GM19438 (cell line): Measurements from ENCODE around the gene KMT2D.

ENCODE experiments used
- ATAC-seq: cut with Tn5 transposase; IDR thresholded peaks from one replicate; pipeline ENCODE4 v1.9.1; 2021; ENCODE audit warnings: low read depth; ENCODE audit not compliant: unreplicated experiment

KMT2D gene

GRCh38 chr12:49020441-49020840 lies 40.2 kb downstream of the KMT2D start:
- ATAC-seq = no peak

DNA sequence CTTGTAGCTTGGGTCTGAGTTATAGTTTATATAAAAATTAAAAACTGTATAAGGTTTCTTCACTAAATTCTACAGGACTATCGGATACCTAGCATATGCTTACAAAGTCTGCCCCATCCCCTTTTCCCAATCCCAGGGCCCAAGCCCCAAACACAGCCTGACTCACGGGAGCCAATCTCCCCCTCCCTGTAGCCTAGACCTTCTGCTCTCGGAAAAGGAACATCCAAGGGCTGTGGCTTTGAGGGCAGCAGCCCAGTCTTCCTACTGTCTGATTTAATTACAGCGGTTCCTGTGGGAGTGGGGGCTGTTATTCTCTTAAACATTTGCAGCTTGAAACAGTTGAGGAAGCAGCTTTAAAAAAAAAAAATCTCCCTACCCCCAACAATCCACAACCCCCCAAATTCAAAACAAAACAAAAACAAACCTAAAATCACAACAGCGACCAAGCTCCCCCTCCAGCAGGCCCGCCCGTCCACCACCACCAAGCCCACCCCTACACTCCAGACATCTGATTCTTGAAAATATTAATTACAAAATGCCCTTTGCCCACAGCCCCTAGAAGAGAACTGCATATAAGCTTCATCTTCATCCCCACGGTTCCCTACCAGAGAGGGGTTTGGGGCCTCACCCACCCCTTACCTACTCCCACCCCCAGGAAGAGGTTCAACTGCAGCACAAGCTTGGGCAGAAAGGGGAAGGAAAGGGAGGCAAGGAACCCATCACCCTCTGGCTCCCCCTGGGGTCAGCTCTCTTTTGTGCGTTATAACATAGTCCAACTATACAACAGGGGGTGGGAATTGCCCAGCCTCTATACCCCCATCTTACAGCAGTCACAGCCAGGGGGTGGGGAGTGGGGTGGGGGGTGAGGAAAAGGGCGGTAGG lies 40.9 kb downstream of the KMT2D start:
- no peak for ATAC-seq

DNA sequence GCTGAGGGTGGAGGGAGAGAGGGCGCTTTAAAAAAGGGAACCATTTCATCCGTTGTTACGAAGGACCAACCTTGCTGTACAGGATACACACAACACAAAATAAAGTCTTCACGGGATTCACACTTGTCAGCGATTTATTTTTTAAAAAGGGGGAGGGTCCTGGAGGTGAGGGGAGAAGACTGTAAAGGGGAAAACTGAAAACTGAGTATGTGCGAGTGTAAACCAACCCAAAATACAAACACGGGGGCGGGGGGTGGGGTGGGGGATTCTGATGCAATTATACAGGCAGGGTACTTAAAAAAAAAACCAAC lies 41.5 kb downstream of the KMT2D start:
- no peak for ATAC-seq

DNA sequence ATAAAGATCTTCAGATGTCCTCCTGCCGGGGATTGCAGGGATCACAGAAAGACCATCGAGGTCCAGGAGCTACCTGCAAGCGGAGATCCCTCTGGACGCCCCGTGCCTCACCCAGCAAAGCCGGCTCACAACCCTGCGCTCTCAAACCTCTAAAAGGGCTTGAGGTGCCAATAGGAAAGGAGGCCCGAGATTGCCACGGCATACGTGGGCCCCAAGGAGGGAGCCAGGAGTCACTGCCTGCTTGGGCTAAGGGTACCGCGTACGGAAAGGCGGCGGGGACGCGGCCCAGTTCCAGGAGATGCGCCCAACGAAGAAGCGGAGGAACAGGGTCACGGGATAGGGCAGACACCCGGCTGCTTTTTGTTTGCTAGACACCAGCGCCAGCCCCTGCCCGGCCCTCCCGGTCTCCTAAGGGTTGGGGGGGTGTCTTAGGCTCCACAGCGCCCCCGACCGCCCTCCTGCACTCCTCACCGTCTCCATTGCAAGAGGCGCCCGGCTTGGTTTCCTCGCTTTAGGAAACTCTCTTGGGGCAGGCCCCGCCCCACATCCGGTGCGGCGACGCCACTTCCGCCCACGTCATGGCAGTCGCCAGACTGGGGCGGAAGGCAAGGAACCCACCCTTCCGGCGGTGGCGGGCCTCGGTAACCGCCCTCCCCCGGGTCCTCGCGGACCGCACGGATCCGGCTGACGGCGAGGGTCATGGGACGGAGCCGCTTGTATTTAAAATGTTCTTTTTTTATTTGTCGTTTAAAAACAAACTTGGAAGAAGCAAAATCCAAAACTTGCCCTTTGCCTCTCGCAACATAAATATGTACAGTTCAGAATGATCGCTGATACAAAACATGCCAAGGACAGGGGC lies 42.1 kb downstream of the KMT2D start, which contains the start of gene PRKAG1:
PRKAG1 (minus strand) TSS at position 516 of the 859 bp plus-strand sequence; CDS start at position 480, 36 bp downstream.
- peak; percentile 85 for ATAC-seq

- ATAC-seq = peak; percentile 16
Measured at GRCh38 chr12:49017891-49018260, 42.7 kb downstream of the KMT2D start.

DNA sequence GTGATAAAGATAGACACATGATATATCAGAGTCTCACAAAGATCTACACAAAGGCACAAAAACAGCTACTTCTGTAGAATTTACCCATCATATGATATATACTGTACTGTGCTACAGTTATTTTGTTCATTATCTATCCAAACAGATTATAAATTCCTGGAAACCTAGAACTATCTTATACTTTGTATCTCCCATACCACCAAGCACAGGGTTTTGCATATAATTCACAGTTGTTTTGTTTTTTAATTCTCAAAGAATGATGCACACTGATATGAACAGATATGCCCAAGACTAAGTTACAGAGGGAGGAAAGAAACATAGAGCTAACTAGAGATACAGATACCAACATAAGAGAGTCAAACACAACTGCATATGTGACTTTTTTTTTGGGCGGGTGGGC lies 45.4 kb downstream of the KMT2D start:
- ATAC-seq = no peak

- ATAC-seq = no peak
Measured at GRCh38 chr12:49014547-49014946, 46.0 kb downstream of the KMT2D start.

DNA sequence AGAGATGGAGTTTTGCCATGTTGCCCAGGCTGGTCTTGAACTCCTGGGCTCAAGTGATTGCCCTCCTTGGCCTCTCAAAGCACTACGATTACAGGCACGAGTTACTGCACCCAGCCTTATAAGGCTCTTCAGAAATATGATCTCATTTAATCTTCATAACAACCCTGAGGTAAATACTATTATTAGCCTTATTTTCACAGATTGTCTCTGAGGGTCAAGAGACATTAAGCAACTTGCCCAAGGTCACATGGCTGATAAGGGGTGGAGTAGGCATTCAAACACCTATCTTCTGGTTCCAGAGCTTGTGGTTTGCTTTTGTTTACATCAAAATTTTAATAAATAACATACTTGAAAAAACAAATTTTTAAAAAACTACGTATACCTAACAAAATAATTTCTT lies 47.2 kb downstream of the KMT2D start:
- ATAC-seq = no peak

DNA sequence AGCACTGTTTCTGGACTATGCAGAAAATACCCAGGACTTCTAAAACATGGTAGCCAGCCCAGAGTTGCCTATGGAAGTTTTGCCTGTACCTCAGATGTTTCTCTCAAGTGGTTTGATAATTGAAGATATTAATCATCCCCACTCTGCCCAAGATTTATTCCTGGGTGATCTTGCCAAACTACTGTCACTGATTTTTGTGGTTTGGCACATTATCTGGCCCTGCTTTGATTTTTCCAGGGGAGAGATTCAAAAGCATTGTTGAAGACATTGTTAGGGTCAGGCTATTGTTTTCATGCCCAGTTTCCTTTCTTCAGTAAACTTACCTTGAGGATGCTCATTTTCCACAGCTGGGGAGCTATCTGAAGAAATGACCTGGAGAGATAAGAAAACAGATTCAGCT lies 47.9 kb downstream of the KMT2D start:
- no peak for ATAC-seq
